NCI-H748 (cell line): ENCODE measurements around the gene SLC4A5.

Experiments
- DNase-seq: peaks from one replicate; lab custom pipeline; 2025; ENCODE audit not compliant: unreplicated experiment; lab: John Stamatoyannopoulos, UW

SLC4A5 gene

DNA sequence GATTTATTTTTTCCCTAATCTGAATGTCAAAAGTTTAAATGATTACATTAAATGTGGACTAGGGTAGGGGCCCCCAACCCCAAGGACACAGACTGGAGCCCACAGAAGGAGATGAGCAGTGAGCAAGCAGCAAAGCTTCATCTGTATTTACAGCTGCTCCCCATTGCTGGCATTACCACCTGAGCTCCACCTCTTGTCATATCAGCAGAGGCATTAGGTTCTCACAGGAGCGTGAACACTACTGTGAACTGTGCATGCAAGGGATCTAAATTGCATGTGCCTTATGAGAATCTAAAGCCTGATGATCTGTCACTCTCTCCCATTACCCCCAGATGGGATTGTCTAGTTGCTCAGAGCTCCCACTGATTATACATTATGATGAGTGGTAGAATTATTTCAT, 168.3 kb downstream of the SLC4A5 start:
- no peak for DNase-seq

DNA sequence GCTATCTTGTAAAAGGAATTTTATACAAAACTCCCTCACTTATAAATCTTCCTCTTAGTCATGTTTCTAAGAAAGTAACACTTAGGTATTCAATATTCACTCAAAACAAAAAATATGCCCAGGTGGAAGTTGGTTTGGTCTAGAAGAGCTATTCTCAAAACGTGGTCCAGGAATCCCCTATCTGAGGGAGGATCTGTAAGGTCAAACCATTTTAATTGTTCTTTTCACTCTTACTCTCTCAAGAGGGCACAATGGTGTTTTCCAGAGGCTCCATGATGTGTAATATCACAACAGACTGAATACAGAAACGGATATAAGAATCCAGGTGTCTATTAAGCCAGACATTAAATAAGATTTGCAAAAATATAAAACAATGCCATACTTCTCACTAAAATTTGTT, 174.5 kb downstream of the SLC4A5 start:
- DNase-seq = no peak
